DOHH2 (cell line): ENCODE data around the gene ATG10.

Experiments
- CTCF ChIP-seq: fragments of 200-600 bp; sonication (generic); IDR thresholded peaks from one replicate; pipeline ENCODE4 v1.5.1; 2014; ENCODE audit warnings: antibody characterized with exemption, mild to moderate bottlenecking, low read depth, low read length; ENCODE audit not compliant: poor library complexity, severe bottlenecking
- EZH2phosphoT487 ChIP-seq: fragments of 200-600 bp; sonication (generic); IDR thresholded peaks from 2 replicates; pipeline ENCODE4 v1.6.1; 2017; ENCODE audit warnings: borderline replicate concordance, mild to moderate bottlenecking, antibody characterized with exemption, low read length, moderate library complexity, mixed read lengths

DNA sequence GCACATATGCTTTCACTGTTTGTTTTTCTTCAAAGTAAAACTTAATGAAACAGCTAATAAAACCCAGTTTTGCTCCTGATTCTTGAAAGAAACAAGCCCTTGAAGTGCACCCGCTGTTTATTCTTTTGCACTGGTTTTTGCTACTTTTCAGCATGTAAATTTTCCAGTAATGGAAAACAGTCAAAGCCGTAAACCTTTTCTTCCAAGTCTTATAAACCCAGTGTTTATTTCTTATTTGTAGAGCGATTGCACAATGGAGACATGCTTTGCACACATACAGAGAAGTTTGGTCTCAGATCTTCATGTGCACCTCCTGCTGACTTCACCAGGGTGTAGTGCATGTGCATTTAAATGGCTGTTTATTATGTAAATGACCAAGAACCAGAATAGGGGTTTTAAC is 51.8 kb downstream of the ATG10 start:
- TF ChIP-seq CTCF (no peak), EZH2phosphoT487 (no peak)
